HCT116 (cell line): ENCODE measurements around the gene OTULINL. TPM values are rescaled to one million over a fixed set of nuclear protein-coding genes. Genes with fewer than 3 reads are reported as not detected.

ENCODE experiments used
- ATAC-seq: fragments of 200-7000 bp; cut with Tn5 transposase; 2 replicates; pipeline ENCODE4 v1.9.1; 2020; ENCODE audit warnings: mild to moderate bottlenecking, moderate library complexity
- BruUV-seq: library from RNA; stranded (reverse); fragments of 400-500 nt; replicated peaks from 2 replicates; lab custom pipeline; 2021; lab: Mats Ljungman, UMichigan
- CTCF ChIA-PET: fragments of 300-600 bp; sonication (Branson Sonifier 250); formaldehyde crosslinking; loops from one replicate; lab custom pipeline; 2021; ENCODE audit warnings: antibody characterized with exemption; lab: Charles Lee
- POLR2A ChIA-PET: fragments of 300-600, 350-600 bp; sonication (Branson Sonifier 250); formaldehyde crosslinking; loops from one replicate; lab custom pipeline; 2021; ENCODE audit warnings: antibody characterized with exemption; lab: Charles Lee
- RAD21 ChIA-PET, 2 experiments: fragments of 300-600 bp; sonication (Branson Sonifier 250); formaldehyde crosslinking; loops; one replicate each; lab custom pipeline; 2023; ENCODE audit warnings: low total read pairs in 2 of 2; ENCODE audit not compliant: uncharacterized antibody in 2 of 2, unreplicated experiment in 2 of 2, low non-redundant PET in 1 of 2; lab: Charles Lee
- DNase-seq: peaks from one replicate; pipeline ENCODE4 v3.0.0-alpha.2; 2010; ENCODE audit warnings: low read depth, low spot score
- H2AFZ ChIP-seq: fragments of 200-600 bp; shearing (Covaris generic), sonication (generic); 2 replicates; pipeline ENCODE4 v1.6.1; 2017; ENCODE audit warnings: low read depth, mixed run types, mixed read lengths, antibody characterized with exemption, low read length; ENCODE audit not compliant: poor library complexity, severe bottlenecking
- H3K27ac ChIP-seq: 2 replicates; pipeline ENCODE4 v1.5.1; 2012; ENCODE audit warnings: low read depth, low read length
- H3K27me3 ChIP-seq: fragments of 200-600 bp; sonication (generic); 2 replicates; pipeline ENCODE4 v1.6.1; 2016; ENCODE audit warnings: mixed run types, low read length, mixed read lengths; ENCODE audit not compliant: insufficient read depth
- H3K36me3 ChIP-seq, 2 experiments: fragments of 200-500 bp in 1 of 2; fragments of 200-600 bp in 1 of 2; sonication (Bioruptor generic) in 1 of 2; sonication (generic) in 1 of 2; 2 replicates each; pipeline versions ENCODE4 v1.5.1 to v1.6.1; 2014 to 2016; ENCODE audit warnings: low read length in 2 of 2, inconsistent platforms in 1 of 2, mixed read lengths in 1 of 2, mixed run types in 1 of 2; ENCODE audit not compliant: insufficient read depth in 2 of 2, control insufficient read depth in 1 of 2
- H3K4me1 ChIP-seq, 2 experiments: fragments of 200-600 bp in 1 of 2; sonication (generic) in 1 of 2; 2 replicates each; pipeline versions ENCODE4 v1.5.1 to v1.6.1; 2012 to 2017; ENCODE audit warnings: low read length in 2 of 2, inconsistent platforms in 1 of 2, mild to moderate bottlenecking in 1 of 2, mixed read lengths in 1 of 2, mixed run types in 1 of 2, moderate library complexity in 1 of 2; ENCODE audit not compliant: insufficient read depth in 2 of 2, control insufficient read depth in 1 of 2
- H3K4me2 ChIP-seq: fragments of 200-600 bp; sonication (generic); 2 replicates; pipeline ENCODE4 v1.6.1; 2017; ENCODE audit warnings: mixed run types, low read length, mixed read lengths
- H3K4me3 ChIP-seq, 2 experiments: fragments of 200-600 bp in 1 of 2; sonication (generic) in 1 of 2; replicated peaks in 1 of 2; 2 replicates each; pipeline ENCODE4 v1.5.1; 2011 to 2016; ENCODE audit warnings: low read length in 2 of 2, control low read depth in 1 of 2, low read depth in 1 of 2, mild to moderate bottlenecking in 1 of 2, mixed read lengths in 1 of 2, mixed run types in 1 of 2
- H3K79me2 ChIP-seq: fragments of 200-600 bp; sonication (generic); 2 replicates; pipeline ENCODE4 v1.6.1; 2017; ENCODE audit warnings: mild to moderate bottlenecking, mixed run types, low read length, moderate library complexity, mixed read lengths; ENCODE audit not compliant: insufficient read depth
- H3K9ac ChIP-seq: fragments of 200-600 bp; sonication (generic); 2 replicates; pipeline ENCODE4 v1.6.1; 2016; ENCODE audit warnings: low read length, mixed read lengths
- H3K9me2 ChIP-seq: fragments of 200-600 bp; sonication (generic), shearing (Covaris generic); 2 replicates; pipeline ENCODE4 v1.6.1; 2017; ENCODE audit warnings: mixed run types, mild to moderate bottlenecking, moderate library complexity; ENCODE audit not compliant: insufficient read depth
- H3K9me3 ChIP-seq, 2 experiments: fragments of 200-500 bp in 1 of 2; fragments of 200-600 bp in 1 of 2; sonication (Bioruptor generic) in 1 of 2; sonication (generic) in 1 of 2; 2 replicates each; pipeline ENCODE4 v1.6.1; 2014 to 2017; ENCODE audit warnings: low read length in 2 of 2, mixed read lengths in 2 of 2, inconsistent platforms in 1 of 2, low read depth in 1 of 2, mild to moderate bottlenecking in 1 of 2, mixed run types in 1 of 2, moderate library complexity in 1 of 2; ENCODE audit not compliant: control insufficient read depth in 1 of 2, insufficient read depth in 1 of 2
- H4K20me1 ChIP-seq: fragments of 200-600 bp; sonication (generic), shearing (Covaris generic); 2 replicates; pipeline ENCODE4 v1.6.1; 2017; ENCODE audit warnings: mixed run types, mild to moderate bottlenecking, moderate library complexity; ENCODE audit not compliant: insufficient read depth
- CEBPB ChIP-seq: IDR thresholded peaks from 2 replicates; pipeline ENCODE4 v1.6.1; 2012; ENCODE audit warnings: low read depth
- POLR2A ChIP-seq: IDR thresholded peaks from 2 replicates; pipeline ENCODE4 v1.7.0; 2011; ENCODE audit warnings: borderline replicate concordance; ENCODE audit not compliant: insufficient read depth, insufficient read length; ENCODE audit errors: extremely low read depth
- RAD21 ChIP-seq: IDR thresholded peaks from 2 replicates; pipeline ENCODE4 v1.6.1; 2012; ENCODE audit warnings: low read depth, mild to moderate bottlenecking
- intact Hi-C: fragments of 100-400 bp; cut with micrococcal nuclease; formaldehyde crosslinking; loops from 2 replicates; pipeline ENCODE4 v1.10.0; 2022
- total RNA-seq: library from RNA; stranded (reverse); gene quantifications from one replicate; pipeline ENCODE4 v1.2.1, GENCODE V29; 2021; ENCODE audit not compliant: unreplicated experiment
- TF ChIP-seq, protein P1 (sequence below): IDR thresholded peaks from 2 replicates; pipeline ENCODE4 v1.6.1; 2011; ENCODE audit warnings: mild to moderate bottlenecking, low read length, moderate library complexity; ENCODE audit not compliant: insufficient replicate concordance; ENCODE audit errors: extremely low read depth
- TF ChIP-seq, protein P2 (sequence below), 3 experiments: fragments of 200-600 bp in 1 of 3; sonication (generic) in 1 of 3; IDR thresholded peaks in 2 of 3; conservative IDR thresholded peaks in 1 of 3; 2 replicates each; pipeline ENCODE4 v1.5.1; 2012 to 2017; ENCODE audit warnings: low read depth in 2 of 3, low read length in 2 of 3, antibody characterized with exemption in 1 of 3, borderline replicate concordance in 1 of 3, control low read depth in 1 of 3, mild to moderate bottlenecking in 1 of 3, mixed read lengths in 1 of 3, mixed run types in 1 of 3, moderate library complexity in 1 of 3; ENCODE audit not compliant: insufficient read depth in 1 of 3
- TF ChIP-seq, protein P3 (sequence below): IDR thresholded peaks from 2 replicates; pipeline ENCODE4 v1.6.1; 2012; ENCODE audit warnings: low read depth

OTULINL gene
- total RNA-seq, 1 experiment from 2014 or later = 8.8 TPM

DNA sequence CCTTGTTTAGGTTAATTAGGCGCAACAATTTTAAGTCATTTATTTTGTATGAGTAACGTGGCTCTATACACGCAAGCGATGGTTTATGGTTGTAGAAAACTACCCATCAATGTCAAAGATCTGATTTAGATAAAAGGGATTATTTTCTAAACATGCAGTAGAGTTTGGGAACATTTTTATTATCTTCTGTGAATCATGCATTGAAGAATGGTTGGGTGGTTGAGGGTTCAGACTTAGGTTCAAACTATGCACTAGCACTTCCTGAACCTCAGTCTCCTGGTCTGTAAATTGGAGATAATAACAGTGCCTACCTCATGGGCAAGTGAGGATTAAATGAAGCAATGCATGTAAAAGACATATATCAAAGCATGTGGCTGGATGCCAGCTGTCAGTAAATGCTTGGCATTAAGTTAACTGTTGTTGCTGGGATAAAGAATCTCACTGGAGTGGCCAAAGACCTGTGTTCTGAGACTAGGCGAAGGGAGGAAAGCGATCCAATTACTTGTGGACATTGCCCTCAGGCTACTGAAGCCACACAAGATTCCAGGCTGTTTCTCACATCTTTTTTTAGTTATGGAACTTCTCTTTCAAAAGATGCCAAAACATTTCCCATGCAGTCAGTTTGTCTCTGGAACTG, 1.1 kb upstream of the OTULINL start:
- Histone ChIP-seq H4K20me1 (no peaks in the 10 kb centered on the region), H3K27ac (no peak overlapping the region), H3K9ac (no peak overlapping the region), H3K9me3 (no peaks in the 10 kb centered on the region), H3K9me2 (no peaks in the 10 kb centered on the region), H2AFZ (peak overlapping the region; percentile 66), H3K79me2 (no peaks in the 10 kb centered on the region), H3K4me3 (no peak overlapping the region), H3K4me2 (peak overlapping the region; percentile 98), H3K4me1 (peaks cover 3 to 12% of the 10 kb centered on the region in 2 experiments; a peak in 2 of 4 replicates), H3K27me3 (no peaks in the 10 kb centered on the region), H3K36me3 (no peaks in the 10 kb centered on the region)
- TF ChIP-seq, protein P1, sequence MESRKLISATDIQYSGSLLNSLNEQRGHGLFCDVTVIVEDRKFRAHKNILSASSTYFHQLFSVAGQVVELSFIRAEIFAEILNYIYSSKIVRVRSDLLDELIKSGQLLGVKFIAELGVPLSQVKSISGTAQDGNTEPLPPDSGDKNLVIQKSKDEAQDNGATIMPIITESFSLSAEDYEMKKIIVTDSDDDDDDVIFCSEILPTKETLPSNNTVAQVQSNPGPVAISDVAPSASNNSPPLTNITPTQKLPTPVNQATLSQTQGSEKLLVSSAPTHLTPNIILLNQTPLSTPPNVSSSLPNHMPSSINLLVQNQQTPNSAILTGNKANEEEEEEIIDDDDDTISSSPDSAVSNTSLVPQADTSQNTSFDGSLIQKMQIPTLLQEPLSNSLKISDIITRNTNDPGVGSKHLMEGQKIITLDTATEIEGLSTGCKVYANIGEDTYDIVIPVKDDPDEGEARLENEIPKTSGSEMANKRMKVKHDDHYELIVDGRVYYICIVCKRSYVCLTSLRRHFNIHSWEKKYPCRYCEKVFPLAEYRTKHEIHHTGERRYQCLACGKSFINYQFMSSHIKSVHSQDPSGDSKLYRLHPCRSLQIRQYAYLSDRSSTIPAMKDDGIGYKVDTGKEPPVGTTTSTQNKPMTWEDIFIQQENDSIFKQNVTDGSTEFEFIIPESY = no peak
- no peak for TF ChIP-seq CEBPB
- TF ChIP-seq, protein P2, sequence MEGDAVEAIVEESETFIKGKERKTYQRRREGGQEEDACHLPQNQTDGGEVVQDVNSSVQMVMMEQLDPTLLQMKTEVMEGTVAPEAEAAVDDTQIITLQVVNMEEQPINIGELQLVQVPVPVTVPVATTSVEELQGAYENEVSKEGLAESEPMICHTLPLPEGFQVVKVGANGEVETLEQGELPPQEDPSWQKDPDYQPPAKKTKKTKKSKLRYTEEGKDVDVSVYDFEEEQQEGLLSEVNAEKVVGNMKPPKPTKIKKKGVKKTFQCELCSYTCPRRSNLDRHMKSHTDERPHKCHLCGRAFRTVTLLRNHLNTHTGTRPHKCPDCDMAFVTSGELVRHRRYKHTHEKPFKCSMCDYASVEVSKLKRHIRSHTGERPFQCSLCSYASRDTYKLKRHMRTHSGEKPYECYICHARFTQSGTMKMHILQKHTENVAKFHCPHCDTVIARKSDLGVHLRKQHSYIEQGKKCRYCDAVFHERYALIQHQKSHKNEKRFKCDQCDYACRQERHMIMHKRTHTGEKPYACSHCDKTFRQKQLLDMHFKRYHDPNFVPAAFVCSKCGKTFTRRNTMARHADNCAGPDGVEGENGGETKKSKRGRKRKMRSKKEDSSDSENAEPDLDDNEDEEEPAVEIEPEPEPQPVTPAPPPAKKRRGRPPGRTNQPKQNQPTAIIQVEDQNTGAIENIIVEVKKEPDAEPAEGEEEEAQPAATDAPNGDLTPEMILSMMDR (IDR thresholded peaks at IDR 0.05 in 2 of 3, conservative IDR thresholded peaks at IDR 0.05 in 1 of 3; ENCODE audit: borderline replicate concordance in 1 of 3, insufficient read depth in 1 of 3, low read depth in 2 of 3, low read length in 2 of 3) = no peak
- no peak for TF ChIP-seq POLR2A
- TF ChIP-seq, protein P3, sequence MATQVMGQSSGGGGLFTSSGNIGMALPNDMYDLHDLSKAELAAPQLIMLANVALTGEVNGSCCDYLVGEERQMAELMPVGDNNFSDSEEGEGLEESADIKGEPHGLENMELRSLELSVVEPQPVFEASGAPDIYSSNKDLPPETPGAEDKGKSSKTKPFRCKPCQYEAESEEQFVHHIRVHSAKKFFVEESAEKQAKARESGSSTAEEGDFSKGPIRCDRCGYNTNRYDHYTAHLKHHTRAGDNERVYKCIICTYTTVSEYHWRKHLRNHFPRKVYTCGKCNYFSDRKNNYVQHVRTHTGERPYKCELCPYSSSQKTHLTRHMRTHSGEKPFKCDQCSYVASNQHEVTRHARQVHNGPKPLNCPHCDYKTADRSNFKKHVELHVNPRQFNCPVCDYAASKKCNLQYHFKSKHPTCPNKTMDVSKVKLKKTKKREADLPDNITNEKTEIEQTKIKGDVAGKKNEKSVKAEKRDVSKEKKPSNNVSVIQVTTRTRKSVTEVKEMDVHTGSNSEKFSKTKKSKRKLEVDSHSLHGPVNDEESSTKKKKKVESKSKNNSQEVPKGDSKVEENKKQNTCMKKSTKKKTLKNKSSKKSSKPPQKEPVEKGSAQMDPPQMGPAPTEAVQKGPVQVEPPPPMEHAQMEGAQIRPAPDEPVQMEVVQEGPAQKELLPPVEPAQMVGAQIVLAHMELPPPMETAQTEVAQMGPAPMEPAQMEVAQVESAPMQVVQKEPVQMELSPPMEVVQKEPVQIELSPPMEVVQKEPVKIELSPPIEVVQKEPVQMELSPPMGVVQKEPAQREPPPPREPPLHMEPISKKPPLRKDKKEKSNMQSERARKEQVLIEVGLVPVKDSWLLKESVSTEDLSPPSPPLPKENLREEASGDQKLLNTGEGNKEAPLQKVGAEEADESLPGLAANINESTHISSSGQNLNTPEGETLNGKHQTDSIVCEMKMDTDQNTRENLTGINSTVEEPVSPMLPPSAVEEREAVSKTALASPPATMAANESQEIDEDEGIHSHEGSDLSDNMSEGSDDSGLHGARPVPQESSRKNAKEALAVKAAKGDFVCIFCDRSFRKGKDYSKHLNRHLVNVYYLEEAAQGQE = no peak
- TF ChIP-seq RAD21 = no peak
- POLR2A ChIA-PET = no interaction called here
- ATAC-seq (no peak), DNase-seq (no peak)
- CTCF ChIA-PET = no interaction called here
- intact Hi-C loops = no loop called here
- RAD21 ChIA-PET = no interaction called here
- BruUV-seq = no TSS peak
